ENCODE results near the gene PPP2R2D. TPM values are rescaled to one million over a fixed set of nuclear protein-coding genes. Genes with fewer than 3 reads are reported as not detected.

Gene PPP2R2D
- total RNA-seq, 1 experiment from 2014 or later, result 33.2 TPM

GRCh38 chr10:131920151-131920550, 19.3 kb downstream of the PPP2R2D start:
- DNase-seq (ENCODE audit: low spot score) (no peak), ATAC-seq (no peak)
- Mint-ChIP-seq H3K36me3 (peaks cover 2% of the 10 kb centered on the region), H3K27ac (peak overlapping the region; percentile 71; the same call in 1 of the 2 replicates), H3K9me3 (peaks cover 4% of the 10 kb centered on the region), H3K4me1 (peaks cover 36% of the 10 kb centered on the region), H3K4me3 (no peak overlapping the region), H3K27me3 (ENCODE audit: low read depth) (no peaks in the 10 kb centered on the region)
- POLR2A ChIA-PET, result no interaction called here
- TF ChIP-seq FOXJ3 (CRISPR knock-in tag; IDR thresholded peaks at IDR 0.05; ENCODE audit: borderline replicate concordance), result no peak
- TF ChIP-seq ZNF671 (CRISPR knock-in tag; IDR thresholded peaks at IDR 0.05), result no peak
- TF ChIP-seq ZNF423 (CRISPR knock-in tag; IDR thresholded peaks at IDR 0.05), result no peak
- TF ChIP-seq ETV6 (CRISPR knock-in tag; IDR thresholded peaks at IDR 0.05), result no peak
- TF ChIP-seq ZNF425 (CRISPR knock-in tag; conservative IDR thresholded peaks at IDR 0.05), result no peak
- TF ChIP-seq JAZF1 (CRISPR knock-in tag; IDR thresholded peaks at IDR 0.05), result no peak
- no peak for TF ChIP-seq FOXP4 (CRISPR knock-in tag; IDR thresholded peaks at IDR 0.05)
- no peak for TF ChIP-seq ARID4B (CRISPR knock-in tag; IDR thresholded peaks at IDR 0.05; ENCODE audit: borderline replicate concordance)
- TF ChIP-seq USF2 (CRISPR knock-in tag; IDR thresholded peaks at IDR 0.05), result no peak
- no peak for TF ChIP-seq TP53 (CRISPR knock-in tag; IDR thresholded peaks at IDR 0.05)
- TF ChIP-seq ZNF512 (CRISPR knock-in tag; IDR thresholded peaks at IDR 0.05; ENCODE audit: borderline replicate concordance), result no peak
- TF ChIP-seq ZNF416 (CRISPR knock-in tag; IDR thresholded peaks at IDR 0.05), result no peak
- no peak for TF ChIP-seq RORB (CRISPR knock-in tag; IDR thresholded peaks at IDR 0.05)
- TF ChIP-seq HMGA2 (CRISPR knock-in tag; IDR thresholded peaks at IDR 0.05), result no peak
- TF ChIP-seq CBFB (CRISPR knock-in tag; IDR thresholded peaks at IDR 0.05; ENCODE audit: low read depth), result no peak
- TF ChIP-seq GABPB1 (CRISPR knock-in tag; IDR thresholded peaks at IDR 0.05), result no peak
- CTCF ChIA-PET, result no interaction called here

All from WTC11 (cell line).